Measurements from ENCODE around the gene GADD45G. TPM values are rescaled to one million over a fixed set of nuclear protein-coding genes. Genes with fewer than 3 reads are reported as not detected.

Gene GADD45G
- total RNA-seq, 2 experiments from 2014 or later: 5.2 to 6.2 TPM

GRCh38 chr9:89577363-89577762 lies 27.4 kb upstream of the GADD45G start:
- H3K27ac Mint-ChIP-seq: no peak overlapping the region
- no peak for DNase-seq
- no peaks in the 10 kb centered on the region for H3K36me3 Mint-ChIP-seq (ENCODE audit: low read depth)
- CTCF ChIA-PET: interaction anchor here (0.8 to 2.6 kb wide), 5 partner anchors 11 to 410 kb away, joined by 3 to 7 read pairs (median 4); no protein-coding TSS in a partner anchor
- POLR2A ChIA-PET: no interaction called here
- peaks cover 57% of the 10 kb centered on the region for H3K27me3 Mint-ChIP-seq
- peaks cover 26% of the 10 kb centered on the region for H3K4me1 Mint-ChIP-seq
- no peak overlapping the region for H3K4me3 Mint-ChIP-seq
- H3K9me3 Mint-ChIP-seq: no peaks in the 10 kb centered on the region

GRCh38 chr9:89579741-89580385 lies 24.9 kb upstream of the GADD45G start:
- Mint-ChIP-seq H3K4me3 (no peak overlapping the region), H3K27me3 (peaks cover 61% of the 10 kb centered on the region), H3K4me1 (peaks cover 16% of the 10 kb centered on the region), H3K9me3 (no peaks in the 10 kb centered on the region), H3K36me3 (ENCODE audit: low read depth) (no peaks in the 10 kb centered on the region), H3K27ac (peak overlapping the region; percentile 31)
- CTCF ChIA-PET: interaction anchor here (1.7 kb wide), 1 partner anchor 18 kb away, joined by 4 read pairs; no protein-coding TSS in a partner anchor
- DNase-seq: peak; percentile 40
- POLR2A ChIA-PET: no interaction called here

- Mint-ChIP-seq H3K27me3 (peaks cover 56% of the 10 kb centered on the region), H3K9me3 (no peaks in the 10 kb centered on the region)
- POLR2A ChIA-PET: no interaction called here
Observed at GRCh38 chr9:89586311-89586710, 18.5 kb upstream of the GADD45G start.

GRCh38 chr9:89588271-89588879 lies 16.4 kb upstream of the GADD45G start:
- peak; percentile 0 for DNase-seq
- Mint-ChIP-seq H3K36me3 (ENCODE audit: low read depth) (no peaks in the 10 kb centered on the region), H3K4me3 (no peak overlapping the region), H3K4me1 (no peaks in the 10 kb centered on the region), H3K27ac (no peak overlapping the region), H3K9me3 (no peaks in the 10 kb centered on the region), H3K27me3 (peaks cover 50% of the 10 kb centered on the region)
- ChIA-PET POLR2A (no interaction called here), CTCF (interaction anchor here (1.2 kb wide), 1 partner anchor 11 kb away, joined by 4 read pairs; no protein-coding TSS in a partner anchor)

More at GRCh38 chr9:89586311-89586710, 18.5 kb upstream of the GADD45G start:
- H3K27ac Mint-ChIP-seq: no peak overlapping the region
- no peaks in the 10 kb centered on the region for H3K4me1 Mint-ChIP-seq
- no peak overlapping the region for H3K4me3 Mint-ChIP-seq
- H3K36me3 Mint-ChIP-seq (ENCODE audit: low read depth): no peaks in the 10 kb centered on the region
- no peak for DNase-seq
- CTCF ChIA-PET: interaction anchor here (1.1 kb wide), 1 partner anchor 11 kb away, joined by 3 read pairs; no protein-coding TSS in a partner anchor

GRCh38 chr9:89590415-89590814 lies 14.4 kb upstream of the GADD45G start:
- Mint-ChIP-seq H3K36me3 (ENCODE audit: low read depth) (no peaks in the 10 kb centered on the region), H3K9me3 (no peaks in the 10 kb centered on the region), H3K4me3 (no peak overlapping the region), H3K4me1 (no peaks in the 10 kb centered on the region), H3K27me3 (peaks cover 37% of the 10 kb centered on the region), H3K27ac (no peak overlapping the region)
- ChIA-PET POLR2A (no interaction called here), CTCF (interaction anchor here (1.5 kb wide), 1 partner anchor 12 kb away, joined by 3 read pairs; no protein-coding TSS in a partner anchor)
- no peak for DNase-seq

- H3K27ac Mint-ChIP-seq: no peak overlapping the region
- ChIA-PET POLR2A (no interaction called here), CTCF (interaction anchor here (0.6 to 4.1 kb wide), 4 partner anchors 9 to 22 kb away, joined by 3 to 33 read pairs (median 6); partner anchors contain the start of gene GADD45G)
- H3K27me3 Mint-ChIP-seq: peaks cover 27% of the 10 kb centered on the region
- no peaks in the 10 kb centered on the region for H3K4me1 Mint-ChIP-seq
- H3K4me3 Mint-ChIP-seq: no peak overlapping the region
- H3K9me3 Mint-ChIP-seq: no peaks in the 10 kb centered on the region
- DNase-seq: peak; percentile 4
- H3K36me3 Mint-ChIP-seq (ENCODE audit: low read depth): no peaks in the 10 kb centered on the region
Observed at GRCh38 chr9:89591274-89592212, 13.3 kb upstream of the GADD45G start.

GRCh38 chr9:89592213-89592815 lies 12.5 kb upstream of the GADD45G start:
- ChIA-PET POLR2A (no interaction called here), CTCF (interaction anchor here (1.0 to 4.1 kb wide), 5 partner anchors 8 to 22 kb away, joined by 3 to 33 read pairs (median 7); partner anchors contain the start of gene GADD45G)
- Mint-ChIP-seq H3K27me3 (peaks cover 23% of the 10 kb centered on the region), H3K4me3 (no peak overlapping the region), H3K27ac (no peak overlapping the region), H3K9me3 (no peaks in the 10 kb centered on the region), H3K4me1 (no peaks in the 10 kb centered on the region), H3K36me3 (ENCODE audit: low read depth) (no peaks in the 10 kb centered on the region)
- peak; percentile 3 for DNase-seq

- Mint-ChIP-seq H3K27ac (no peak overlapping the region), H3K4me3 (no peak overlapping the region), H3K36me3 (ENCODE audit: low read depth) (no peaks in the 10 kb centered on the region), H3K4me1 (no peaks in the 10 kb centered on the region), H3K27me3 (peaks cover 19% of the 10 kb centered on the region), H3K9me3 (no peaks in the 10 kb centered on the region)
- POLR2A ChIA-PET: no interaction called here
- DNase-seq: peak; percentile 3
- CTCF ChIA-PET: interaction anchor here (0.6 to 4.1 kb wide), 14 partner anchors 11 to 514 kb away, joined by 3 to 33 read pairs (median 4); partner anchors contain the start of gene GADD45G
Observed at GRCh38 chr9:89592963-89593726, 11.7 kb upstream of the GADD45G start.

GRCh38 chr9:89593727-89594427 lies 10.9 kb upstream of the GADD45G start:
- Mint-ChIP-seq H3K27ac (no peak overlapping the region), H3K4me3 (no peak overlapping the region), H3K27me3 (peaks cover 18% of the 10 kb centered on the region), H3K4me1 (no peaks in the 10 kb centered on the region), H3K36me3 (ENCODE audit: low read depth) (no peaks in the 10 kb centered on the region), H3K9me3 (no peaks in the 10 kb centered on the region)
- CTCF ChIA-PET: interaction anchor here (0.6 to 4.1 kb wide), 12 partner anchors 10 to 513 kb away, joined by 3 to 33 read pairs (median 4); partner anchors contain the start of gene GADD45G
- DNase-seq: peak; percentile 74
- POLR2A ChIA-PET: no interaction called here

- H3K4me3 Mint-ChIP-seq: no peak overlapping the region
- no peaks in the 10 kb centered on the region for H3K36me3 Mint-ChIP-seq (ENCODE audit: low read depth)
- POLR2A ChIA-PET: no interaction called here
- H3K4me1 Mint-ChIP-seq: no peaks in the 10 kb centered on the region
- no peaks in the 10 kb centered on the region for H3K9me3 Mint-ChIP-seq
- CTCF ChIA-PET: interaction anchor here (0.5 to 4.1 kb wide), 2 partner anchors 9 to 1001 kb away, joined by 6 to 33 read pairs; partner anchors contain the start of gene GADD45G
- DNase-seq: no peak
- H3K27me3 Mint-ChIP-seq: peaks cover 26% of the 10 kb centered on the region
- no peak overlapping the region for H3K27ac Mint-ChIP-seq
Observed at GRCh38 chr9:89594811-89595550, 9.8 kb upstream of the GADD45G start.

- POLR2A ChIA-PET: no interaction called here
- peaks cover 30% of the 10 kb centered on the region for H3K27me3 Mint-ChIP-seq
- DNase-seq: no peak
- no peaks in the 10 kb centered on the region for H3K9me3 Mint-ChIP-seq
- H3K4me1 Mint-ChIP-seq: no peaks in the 10 kb centered on the region
- no peaks in the 10 kb centered on the region for H3K36me3 Mint-ChIP-seq (ENCODE audit: low read depth)
- H3K4me3 Mint-ChIP-seq: no peak overlapping the region
- CTCF ChIA-PET: interaction anchor here (4.1 kb wide), 1 partner anchor 8 kb away, joined by 33 read pairs; the partner anchor contains the start of gene GADD45G
- H3K27ac Mint-ChIP-seq: no peak overlapping the region
Observed at GRCh38 chr9:89595646-89596045, 9.2 kb upstream of the GADD45G start.

Measured in activated CD4-positive, alpha-beta T cell treated with anti-CD3 and anti-CD28 coated beads, Interleukin-2, amount 10 ng/mL, durations not matched to agents 7 days and 5 days (primary cell).